GM23338 (cell line): Measurements from ENCODE around the gene LCN12. TPM values are rescaled to one million over a fixed set of nuclear protein-coding genes. Genes with fewer than 3 reads are reported as not detected.

Experiments
- ATAC-seq: fragments of 200-7000 bp; cut with Tn5 transposase; 3 replicates; pipeline ENCODE4 v1.9.1; 2020
- DNase-seq: peaks from one replicate; pipeline ENCODE4 v3.0.0-alpha.2; 2015; ENCODE audit warnings: low spot score
- H2AFZ ChIP-seq: fragments of 200-600 bp; sonication (generic); 2 replicates; pipeline ENCODE4 v1.8.0; 2016; ENCODE audit warnings: antibody characterized with exemption, mild to moderate bottlenecking, moderate library complexity
- H3F3A ChIP-seq: fragments of 200-600 bp; sonication (generic); replicated peaks from 2 replicates; pipeline ENCODE4 v1.8.0; 2017; ENCODE audit warnings: antibody characterized with exemption, mixed run types, low read depth
- H3K27ac ChIP-seq: fragments of 200-600 bp; sonication (generic); 2 replicates; pipeline ENCODE4 v1.6.1; 2016; ENCODE audit warnings: low read depth
- H3K27me3 ChIP-seq: fragments of 200-600 bp; sonication (generic); 2 replicates; pipeline ENCODE4 v1.8.0; 2016; ENCODE audit warnings: mild to moderate bottlenecking, mixed run types, moderate library complexity; ENCODE audit not compliant: insufficient read depth
- H3K36me3 ChIP-seq: fragments of 200-600 bp; sonication (generic); 2 replicates; pipeline ENCODE4 v1.8.0; 2016; ENCODE audit warnings: mild to moderate bottlenecking; ENCODE audit not compliant: insufficient read depth
- H3K4me1 ChIP-seq: fragments of 200-600 bp; sonication (generic); 2 replicates; pipeline ENCODE4 v1.8.0; 2016; ENCODE audit warnings: mild to moderate bottlenecking, moderate library complexity; ENCODE audit not compliant: insufficient read depth
- H3K4me2 ChIP-seq: fragments of 200-600 bp; sonication (generic); 2 replicates; pipeline ENCODE4 v1.7.1; 2017; ENCODE audit warnings: mixed run types
- H3K4me3 ChIP-seq: fragments of 200-600 bp; sonication (generic); 2 replicates; pipeline ENCODE4 v1.6.1; 2016; ENCODE audit warnings: mixed run types
- H3K79me2 ChIP-seq: fragments of 200-600 bp; sonication (generic); replicated peaks from 2 replicates; pipeline ENCODE4 v1.8.0; 2017; ENCODE audit warnings: mild to moderate bottlenecking; ENCODE audit not compliant: insufficient read depth
- H3K9me2 ChIP-seq: fragments of 200-600 bp; sonication (generic); 2 replicates; pipeline ENCODE4 v1.8.0; 2017; ENCODE audit not compliant: insufficient read depth
- H4K20me1 ChIP-seq: fragments of 200-600 bp; sonication (generic); replicated peaks from 2 replicates; pipeline ENCODE4 v1.8.0; 2017; ENCODE audit warnings: mild to moderate bottlenecking; ENCODE audit not compliant: insufficient read depth
- H3K27ac Mint-ChIP-seq: 2 replicates; pipeline ENCODE4 v1.8.0; 2020; ENCODE audit warnings: inconsistent platforms, mild to moderate bottlenecking, moderate library complexity, mixed read lengths
- H3K27me3 Mint-ChIP-seq: 3 replicates; pipeline ENCODE4 v1.8.0; 2022; ENCODE audit warnings: low read depth, mild to moderate bottlenecking, moderate library complexity, mixed read lengths, inconsistent platforms; ENCODE audit not compliant: insufficient read depth, poor library complexity
- H3K36me3 Mint-ChIP-seq: 3 replicates; pipeline ENCODE4 v1.8.0; 2021; ENCODE audit warnings: low read depth, mild to moderate bottlenecking, inconsistent platforms, moderate library complexity, mixed read lengths
- H3K4me1 Mint-ChIP-seq: 3 replicates; pipeline ENCODE4 v1.8.0; 2020; ENCODE audit warnings: mild to moderate bottlenecking, inconsistent platforms, mixed read lengths
- H3K4me3 Mint-ChIP-seq: 3 replicates; pipeline ENCODE4 v1.8.0; 2021; ENCODE audit warnings: moderate library complexity, mild to moderate bottlenecking, inconsistent platforms, mixed read lengths
- H3K9me3 Mint-ChIP-seq: 3 replicates; pipeline ENCODE4 v1.8.0; 2020; ENCODE audit warnings: moderate library complexity, mild to moderate bottlenecking, inconsistent platforms, mixed read lengths
- CREB1 ChIP-seq: fragments of 250-450 bp; sonication (Bioruptor Pico); IDR thresholded peaks from 2 replicates; pipeline ENCODE4 v1.5.0; 2020; ENCODE audit warnings: low read depth, mild to moderate bottlenecking, moderate library complexity
- CTCF ChIP-seq, 2 experiments: fragments of 200-600 bp in 1 of 2; sonication (generic) in 1 of 2; conservative IDR thresholded peaks; 2 replicates each; pipeline versions ENCODE4 v1.5.1 to v1.6.1; 2016 to 2017; ENCODE audit warnings: antibody characterized with exemption in 2 of 2, low read depth in 2 of 2, mild to moderate bottlenecking in 2 of 2, moderate library complexity in 1 of 2
- EZH2 ChIP-seq: fragments of 200-600 bp; sonication (generic); IDR thresholded peaks from one replicate; pipeline ENCODE4 v1.8.0; 2017; ENCODE audit warnings: antibody characterized with exemption, mild to moderate bottlenecking, low read depth; ENCODE audit not compliant: unreplicated experiment
- EZH2phosphoT487 ChIP-seq: fragments of 200-600 bp; sonication (generic); IDR thresholded peaks from one replicate; pipeline ENCODE4 v1.8.1; 2018; ENCODE audit warnings: antibody characterized with exemption; ENCODE audit not compliant: unreplicated experiment
- JUNB ChIP-seq: IDR thresholded peaks from one replicate; pipeline ENCODE4 v1.6.1; 2016; ENCODE audit warnings: antibody characterized with exemption; ENCODE audit not compliant: unreplicated experiment
- NANOG ChIP-seq: IDR thresholded peaks from 2 replicates; pipeline ENCODE4 v1.6.1; 2016; ENCODE audit warnings: antibody characterized with exemption, borderline replicate concordance
- POLR2AphosphoS5 ChIP-seq: IDR thresholded peaks from 2 replicates; pipeline ENCODE4 v1.6.1; 2016; ENCODE audit warnings: antibody characterized with exemption, low read depth
- STAT1 ChIP-seq: IDR thresholded peaks from one replicate; pipeline ENCODE4 v1.6.1; 2016; ENCODE audit warnings: antibody characterized with exemption; ENCODE audit not compliant: unreplicated experiment
- ZNF114 ChIP-seq: fragments of 250-450 bp; sonication (Bioruptor Pico); IDR thresholded peaks from 2 replicates; pipeline ENCODE4 v1.5.0; 2020; ENCODE audit warnings: mild to moderate bottlenecking, moderate library complexity
- ZNF331 ChIP-seq: fragments of 250-450 bp; sonication (Bioruptor Pico); IDR thresholded peaks from 2 replicates; pipeline ENCODE4 v1.5.0; 2020; ENCODE audit warnings: low read depth, mild to moderate bottlenecking, moderate library complexity
- ZNF462 ChIP-seq: fragments of 250-450 bp; sonication (Bioruptor Pico); IDR thresholded peaks from 2 replicates; pipeline ENCODE4 v1.5.0; 2020; ENCODE audit warnings: mild to moderate bottlenecking, moderate library complexity
- long read RNA-seq: library from polyadenylated mRNA; unstranded; transcript quantifications from one replicate; pipeline ENCODE4 v2.0.0, GENCODE V29; 2020; ENCODE audit not compliant: unreplicated experiment
- polyA plus RNA-seq: library from polyadenylated mRNA; unstranded; fragments of >200 nt; fragmentation: Nextera tagmentation; extraction: Ambion mirVana; gene quantifications from 2 replicates; pipeline ENCODE4 v1.2.1, GENCODE V29; 2016
- total RNA-seq: library from RNA; depleted of rRNA; stranded (reverse); fragments of >200 nt; shearing (Covaris generic); gene quantifications from 2 replicates; pipeline ENCODE4 v1.2.3, GENCODE V29; 2014; rRNA removed
- TF ChIP-seq, protein P1 (sequence below): IDR thresholded peaks from 2 replicates; pipeline ENCODE4 v1.6.1; 2016; ENCODE audit warnings: antibody characterized with exemption
- TF ChIP-seq, protein P2 (sequence below): IDR thresholded peaks from one replicate; pipeline ENCODE4 v1.6.1; 2018; ENCODE audit warnings: antibody characterized with exemption; ENCODE audit not compliant: unreplicated experiment

The LCN12 gene
- total RNA-seq (0.69 and 2.6 TPM in 2 replicates), polyA plus RNA-seq (0.39 and 0.68 TPM in 2 replicates)
- long read RNA-seq = 0 reads

GRCh38 chr9:136951541-136952320 is at the start of gene LCN12:
TSS of gene LCN12 (plus strand) at chr9:136952273. CDS start at chr9:136952328, 55 bp downstream.
- Mint-ChIP-seq H3K9me3 (peaks cover 3% of the 10 kb centered on the region; the same call in 2 of the 3 replicates), H3K4me1 (peaks cover 6% of the 10 kb centered on the region; the same call in 2 of the 3 replicates), H3K27me3 (peaks cover 4% of the 10 kb centered on the region), H3K27ac (no peak within 1 kb of the TSS), H3K4me3 (no peak within 1 kb of the TSS), H3K36me3 (no peaks in the 10 kb centered on the region; the same call in 2 of the 3 replicates)
- H3K4me2 ChIP-seq = no peak within 1 kb of the TSS
- no peaks in the 10 kb centered on the region for H3K79me2 ChIP-seq
- ATAC-seq (no peak), DNase-seq (no peak)
- no peaks in the 10 kb centered on the region; the same call in 1 of the 2 replicates for H3F3A ChIP-seq
- H3K4me3 ChIP-seq = no peak within 1 kb of the TSS
- no peak within 1 kb of the TSS for H3K27ac ChIP-seq
- H3K27me3 ChIP-seq = no peaks in the 10 kb centered on the region
- no peaks in the 10 kb centered on the region for H4K20me1 ChIP-seq
- H3K4me1 ChIP-seq = peaks cover 9% of the 10 kb centered on the region
- no peak within 1 kb of the TSS for H2AFZ ChIP-seq
- H3K9me2 ChIP-seq = 0 out of 2 replicates have a peak, but pooled peaks cover 6% of the 10 kb centered on the region
- TF ChIP-seq CREB1 (CRISPR knock-in tag) (no peak), ZNF331 (no peak), ZNF114 (CRISPR knock-in tag) (no peak), ZNF462 (CRISPR knock-in tag) (no peak), POLR2AphosphoS5 (no peak), EZH2phosphoT487 (no peak), CTCF (conservative IDR thresholded peaks at IDR 0.05; ENCODE audit: low read depth in 2 of 2) (no peak), EZH2 (no peak), NANOG (no peak), JUNB (no peak), STAT1 (no peak)
- TF ChIP-seq, protein P1, sequence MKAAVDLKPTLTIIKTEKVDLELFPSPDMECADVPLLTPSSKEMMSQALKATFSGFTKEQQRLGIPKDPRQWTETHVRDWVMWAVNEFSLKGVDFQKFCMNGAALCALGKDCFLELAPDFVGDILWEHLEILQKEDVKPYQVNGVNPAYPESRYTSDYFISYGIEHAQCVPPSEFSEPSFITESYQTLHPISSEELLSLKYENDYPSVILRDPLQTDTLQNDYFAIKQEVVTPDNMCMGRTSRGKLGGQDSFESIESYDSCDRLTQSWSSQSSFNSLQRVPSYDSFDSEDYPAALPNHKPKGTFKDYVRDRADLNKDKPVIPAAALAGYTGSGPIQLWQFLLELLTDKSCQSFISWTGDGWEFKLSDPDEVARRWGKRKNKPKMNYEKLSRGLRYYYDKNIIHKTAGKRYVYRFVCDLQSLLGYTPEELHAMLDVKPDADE = no peak
- TF ChIP-seq, protein P2, sequence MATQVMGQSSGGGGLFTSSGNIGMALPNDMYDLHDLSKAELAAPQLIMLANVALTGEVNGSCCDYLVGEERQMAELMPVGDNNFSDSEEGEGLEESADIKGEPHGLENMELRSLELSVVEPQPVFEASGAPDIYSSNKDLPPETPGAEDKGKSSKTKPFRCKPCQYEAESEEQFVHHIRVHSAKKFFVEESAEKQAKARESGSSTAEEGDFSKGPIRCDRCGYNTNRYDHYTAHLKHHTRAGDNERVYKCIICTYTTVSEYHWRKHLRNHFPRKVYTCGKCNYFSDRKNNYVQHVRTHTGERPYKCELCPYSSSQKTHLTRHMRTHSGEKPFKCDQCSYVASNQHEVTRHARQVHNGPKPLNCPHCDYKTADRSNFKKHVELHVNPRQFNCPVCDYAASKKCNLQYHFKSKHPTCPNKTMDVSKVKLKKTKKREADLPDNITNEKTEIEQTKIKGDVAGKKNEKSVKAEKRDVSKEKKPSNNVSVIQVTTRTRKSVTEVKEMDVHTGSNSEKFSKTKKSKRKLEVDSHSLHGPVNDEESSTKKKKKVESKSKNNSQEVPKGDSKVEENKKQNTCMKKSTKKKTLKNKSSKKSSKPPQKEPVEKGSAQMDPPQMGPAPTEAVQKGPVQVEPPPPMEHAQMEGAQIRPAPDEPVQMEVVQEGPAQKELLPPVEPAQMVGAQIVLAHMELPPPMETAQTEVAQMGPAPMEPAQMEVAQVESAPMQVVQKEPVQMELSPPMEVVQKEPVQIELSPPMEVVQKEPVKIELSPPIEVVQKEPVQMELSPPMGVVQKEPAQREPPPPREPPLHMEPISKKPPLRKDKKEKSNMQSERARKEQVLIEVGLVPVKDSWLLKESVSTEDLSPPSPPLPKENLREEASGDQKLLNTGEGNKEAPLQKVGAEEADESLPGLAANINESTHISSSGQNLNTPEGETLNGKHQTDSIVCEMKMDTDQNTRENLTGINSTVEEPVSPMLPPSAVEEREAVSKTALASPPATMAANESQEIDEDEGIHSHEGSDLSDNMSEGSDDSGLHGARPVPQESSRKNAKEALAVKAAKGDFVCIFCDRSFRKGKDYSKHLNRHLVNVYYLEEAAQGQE = no peak
- no peaks in the 10 kb centered on the region for H3K36me3 ChIP-seq
